ENCODE data around the gene ITGA1.

- no peak for TF ChIP-seq CTCF (IDR thresholded peaks at IDR 0.05; ENCODE audit: low read depth, low read length)
- no peak for TF ChIP-seq EZH2phosphoT487 (IDR thresholded peaks at IDR 0.05; ENCODE audit: low read depth)
Observed at GRCh38 chr5:52802272-52802973, 14.7 kb downstream of the ITGA1 start.
